Activated naive CD8-positive, alpha-beta T cell treated with anti-CD3 and anti-CD28 coated beads, Interleukin-2, amount 10 ng/mL, durations not matched to agents 7 days and 5 days (primary cell): ENCODE measurements around the gene IFNE. TPM values are rescaled to one million over a fixed set of nuclear protein-coding genes. Genes with fewer than 3 reads are reported as not detected.

Source experiments
- ATAC-seq: fragments of 150-1000 bp; cut with Tn5 transposase; one replicate; pipeline ENCODE4 v1.10.0; 2021; ENCODE audit warnings: low read depth, moderate library complexity
- POLR2A ChIA-PET: fragments of 350-600 bp; sonication (Branson Sonifier 250); formaldehyde crosslinking; loops from one replicate; lab custom pipeline; 2021; ENCODE audit warnings: antibody characterized with exemption; lab: Charles Lee
- DNase-seq: peaks from one replicate; pipeline ENCODE4 v3.0.0; 2021
- H3K27ac Mint-ChIP-seq: one replicate; pipeline ENCODE4 v1.8.0; 2022; ENCODE audit warnings: mild to moderate bottlenecking, mixed read lengths
- H3K27me3 Mint-ChIP-seq: one replicate; pipeline ENCODE4 v1.8.0; 2022; ENCODE audit warnings: mild to moderate bottlenecking, moderate library complexity, mixed read lengths
- H3K36me3 Mint-ChIP-seq: one replicate; pipeline ENCODE4 v1.8.0; 2021; ENCODE audit warnings: mild to moderate bottlenecking, mixed read lengths
- H3K4me1 Mint-ChIP-seq: one replicate; pipeline ENCODE4 v1.8.0; 2021; ENCODE audit warnings: mixed read lengths
- H3K4me3 Mint-ChIP-seq: one replicate; pipeline ENCODE4 v1.8.0; 2022; ENCODE audit warnings: mild to moderate bottlenecking, moderate library complexity, mixed read lengths
- H3K9me3 Mint-ChIP-seq: one replicate; pipeline ENCODE4 v1.8.0; 2021; ENCODE audit warnings: mixed read lengths
- total RNA-seq, 2 experiments: library from RNA; stranded (reverse); gene quantifications; one replicate each; pipeline ENCODE4 v1.2.3, GENCODE V29; 2021

IFNE gene
- total RNA-seq, result under 1 TPM; 0.20 to 0.61 TPM

GRCh38 chr9:21482213-21482612 lies at the start of gene IFNE:
IFNE (minus strand) TSS chr9:21482313; CDS start chr9:21481694, 619 bp downstream.
- Mint-ChIP-seq H3K4me3 (no peak within 1 kb of the TSS), H3K4me1 (no peaks in the 10 kb centered on the region), H3K27ac (no peak within 1 kb of the TSS), H3K36me3 (no peaks in the 10 kb centered on the region), H3K27me3 (no peaks in the 10 kb centered on the region), H3K9me3 (no peaks in the 10 kb centered on the region)
- DNase-seq, result no peak
- POLR2A ChIA-PET, result no interaction called here
- no peak for ATAC-seq

- DNase-seq (no peak), ATAC-seq (no peak)
- Mint-ChIP-seq H3K4me1 (peaks cover 2% of the 10 kb centered on the region), H3K4me3 (no peak overlapping the region), H3K27me3 (no peaks in the 10 kb centered on the region), H3K36me3 (peaks cover 30% of the 10 kb centered on the region), H3K9me3 (peaks cover 7% of the 10 kb centered on the region), H3K27ac (no peak overlapping the region)
- POLR2A ChIA-PET, result no interaction called here
Measured at GRCh38 chr9:21528123-21528808, 46.2 kb upstream of the IFNE start.

GRCh38 chr9:21527579-21527978 lies 45.5 kb upstream of the IFNE start:
- H3K9me3 Mint-ChIP-seq, result peaks cover 10% of the 10 kb centered on the region
- no peak overlapping the region for H3K27ac Mint-ChIP-seq
- ATAC-seq, result no peak
- no peaks in the 10 kb centered on the region for H3K27me3 Mint-ChIP-seq
- peaks cover 30% of the 10 kb centered on the region for H3K36me3 Mint-ChIP-seq
- POLR2A ChIA-PET, result no interaction called here
- H3K4me1 Mint-ChIP-seq, result peaks cover 2% of the 10 kb centered on the region
- no peak for DNase-seq
- H3K4me3 Mint-ChIP-seq, result no peak overlapping the region

- POLR2A ChIA-PET, result no interaction called here
- Mint-ChIP-seq H3K36me3 (peaks cover 23% of the 10 kb centered on the region), H3K4me1 (peaks cover 2% of the 10 kb centered on the region), H3K4me3 (no peak overlapping the region), H3K27me3 (no peaks in the 10 kb centered on the region), H3K27ac (no peak overlapping the region), H3K9me3 (peaks cover 12% of the 10 kb centered on the region)
- no peak for ATAC-seq
- DNase-seq, result no peak
Measured at GRCh38 chr9:21525174-21525573, 43.1 kb upstream of the IFNE start.

- H3K4me3 Mint-ChIP-seq, result no peak overlapping the region
- peaks cover 12% of the 10 kb centered on the region for H3K9me3 Mint-ChIP-seq
- POLR2A ChIA-PET, result no interaction called here
- peaks cover 24% of the 10 kb centered on the region for H3K36me3 Mint-ChIP-seq
- no peaks in the 10 kb centered on the region for H3K27me3 Mint-ChIP-seq
- ATAC-seq (no peak), DNase-seq (no peak)
- no peak overlapping the region for H3K27ac Mint-ChIP-seq
- peaks cover 2% of the 10 kb centered on the region for H3K4me1 Mint-ChIP-seq
Measured at GRCh38 chr9:21524099-21524830, 42.2 kb upstream of the IFNE start.

- H3K36me3 Mint-ChIP-seq, result peaks cover 19% of the 10 kb centered on the region
- DNase-seq (no peak), ATAC-seq (no peak)
- H3K27me3 Mint-ChIP-seq, result no peaks in the 10 kb centered on the region
- POLR2A ChIA-PET, result no interaction called here
- H3K4me1 Mint-ChIP-seq, result peaks cover 2% of the 10 kb centered on the region
- no peak overlapping the region for H3K27ac Mint-ChIP-seq
- peaks cover 10% of the 10 kb centered on the region for H3K9me3 Mint-ChIP-seq
- H3K4me3 Mint-ChIP-seq, result no peak overlapping the region
Measured at GRCh38 chr9:21523021-21524014, 41.2 kb upstream of the IFNE start.

GRCh38 chr9:21522348-21522747 lies 40.2 kb upstream of the IFNE start:
- H3K36me3 Mint-ChIP-seq, result peaks cover 13% of the 10 kb centered on the region
- H3K9me3 Mint-ChIP-seq, result peaks cover 10% of the 10 kb centered on the region
- H3K4me1 Mint-ChIP-seq, result no peaks in the 10 kb centered on the region
- ATAC-seq (no peak), DNase-seq (no peak)
- H3K27ac Mint-ChIP-seq, result no peak overlapping the region
- H3K27me3 Mint-ChIP-seq, result no peaks in the 10 kb centered on the region
- POLR2A ChIA-PET, result no interaction called here
- no peak overlapping the region for H3K4me3 Mint-ChIP-seq

GRCh38 chr9:21521448-21521847 lies 39.3 kb upstream of the IFNE start:
- no peak overlapping the region for H3K27ac Mint-ChIP-seq
- H3K9me3 Mint-ChIP-seq, result peaks cover 8% of the 10 kb centered on the region
- H3K4me1 Mint-ChIP-seq, result no peaks in the 10 kb centered on the region
- H3K4me3 Mint-ChIP-seq, result no peak overlapping the region
- no peaks in the 10 kb centered on the region for H3K27me3 Mint-ChIP-seq
- no peak for DNase-seq
- peaks cover 4% of the 10 kb centered on the region for H3K36me3 Mint-ChIP-seq
- no peak for ATAC-seq
- POLR2A ChIA-PET, result no interaction called here

- H3K4me1 Mint-ChIP-seq, result no peaks in the 10 kb centered on the region
- no peak for DNase-seq
- ATAC-seq, result no peak
- H3K4me3 Mint-ChIP-seq, result no peak overlapping the region
- H3K36me3 Mint-ChIP-seq, result peaks cover 4% of the 10 kb centered on the region
- POLR2A ChIA-PET, result no interaction called here
- peaks cover 8% of the 10 kb centered on the region for H3K9me3 Mint-ChIP-seq
- no peaks in the 10 kb centered on the region for H3K27me3 Mint-ChIP-seq
- H3K27ac Mint-ChIP-seq, result no peak overlapping the region
Measured at GRCh38 chr9:21520501-21521228, 38.6 kb upstream of the IFNE start.

GRCh38 chr9:21519855-21520434 lies 37.8 kb upstream of the IFNE start:
- POLR2A ChIA-PET, result no interaction called here
- Mint-ChIP-seq H3K27me3 (no peaks in the 10 kb centered on the region), H3K9me3 (peaks cover 6% of the 10 kb centered on the region), H3K27ac (no peak overlapping the region), H3K4me1 (no peaks in the 10 kb centered on the region), H3K4me3 (no peak overlapping the region), H3K36me3 (peaks cover 2% of the 10 kb centered on the region)
- DNase-seq (no peak), ATAC-seq (no peak)

GRCh38 chr9:21516796-21517195 lies 34.7 kb upstream of the IFNE start:
- Mint-ChIP-seq H3K27ac (no peak overlapping the region), H3K36me3 (peaks cover 5% of the 10 kb centered on the region), H3K4me3 (no peak overlapping the region), H3K9me3 (no peaks in the 10 kb centered on the region), H3K4me1 (no peaks in the 10 kb centered on the region), H3K27me3 (no peaks in the 10 kb centered on the region)
- DNase-seq (no peak), ATAC-seq (no peak)
- POLR2A ChIA-PET, result no interaction called here

- DNase-seq (no peak), ATAC-seq (no peak)
- H3K4me1 Mint-ChIP-seq, result no peaks in the 10 kb centered on the region
- no peak overlapping the region for H3K27ac Mint-ChIP-seq
- H3K4me3 Mint-ChIP-seq, result no peak overlapping the region
- peaks cover 3% of the 10 kb centered on the region for H3K36me3 Mint-ChIP-seq
- no peaks in the 10 kb centered on the region for H3K9me3 Mint-ChIP-seq
- no peaks in the 10 kb centered on the region for H3K27me3 Mint-ChIP-seq
- POLR2A ChIA-PET, result interaction anchor here (0.7 kb wide), 1 partner anchor 181 kb away, joined by 3 read pairs; no protein-coding TSS in a partner anchor
Measured at GRCh38 chr9:21513431-21513830, 31.3 kb upstream of the IFNE start.
